ENCODE data around the gene MAP4K4.

DNA sequence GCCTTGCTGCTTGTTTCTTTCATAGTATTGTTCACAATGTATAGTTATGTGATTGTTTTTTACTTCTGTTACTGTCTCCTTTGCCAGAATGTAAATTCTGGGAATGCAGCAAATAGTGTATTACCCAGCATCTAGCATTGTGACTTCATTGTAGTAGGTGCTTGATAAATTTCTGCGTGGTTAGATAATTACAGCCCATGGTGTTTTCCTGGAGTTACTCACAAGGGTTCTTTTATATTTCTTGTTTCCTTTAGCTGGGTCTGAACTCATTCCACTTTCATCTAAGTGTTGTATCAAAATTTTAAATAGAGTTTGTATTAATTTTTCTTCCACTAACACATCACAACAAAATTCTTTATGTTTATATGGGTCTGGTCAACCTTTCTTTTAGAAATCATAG is 132.6 kb downstream of the MAP4K4 start:
- no peak for TF ChIP-seq EZH2 (IDR thresholded peaks at IDR 0.05; ENCODE audit: insufficient read depth, poor library complexity, severe bottlenecking)
- no peak for TF ChIP-seq EZH2phosphoT487 (IDR thresholded peaks at IDR 0.05; ENCODE audit: insufficient read depth, low read depth)

All from GM23248 (cell line).